Suppressor macrophage treated with lipopolysaccharide for 4 hours (primary cell): ENCODE results near the gene MPZL1.
A peak's percentile ranks its signal among the peaks of the same experiment; 100 is the strongest.
"Not testable (repeated sequence)": the region's sequence is repeated elsewhere in the genome, so short reads cannot be mapped to it uniquely, and the experiment has no call there.

Source experiments
- DNase-seq: peaks from one replicate; pipeline ENCODE4 v3.0.0-alpha.2; 2020

Gene MPZL1

GRCh38 chr1:167782946-167783345 is 61.2 kb downstream of the MPZL1 start:
- DNase-seq, result no peak

GRCh38 chr1:167784876-167785550 is 63.2 kb downstream of the MPZL1 start:
- DNase-seq, result peak; percentile 64

GRCh38 chr1:167786502-167786901 is 64.7 kb downstream of the MPZL1 start:
- DNase-seq, result no peak

GRCh38 chr1:167789501-167789900 is 67.7 kb downstream of the MPZL1 start:
- DNase-seq, result no peak

GRCh38 chr1:167790117-167790516 is 68.3 kb downstream of the MPZL1 start:
- DNase-seq, result no peak

- DNase-seq, result peak; percentile 95
Observed at GRCh38 chr1:167791281-167792187, 69.8 kb downstream of the MPZL1 start.

GRCh38 chr1:167792188-167792565 is 70.4 kb downstream of the MPZL1 start:
- DNase-seq, result no peak

GRCh38 chr1:167794043-167794442 is 72.3 kb downstream of the MPZL1 start:
- no peak for DNase-seq

- no peak for DNase-seq
Observed at GRCh38 chr1:167795810-167796740, 74.3 kb downstream of the MPZL1 start.

- peak; percentile 93 for DNase-seq
Observed at GRCh38 chr1:167797015-167797414, 75.2 kb downstream of the MPZL1 start.

- DNase-seq, result no peak
Observed at GRCh38 chr1:167798952-167799351, 77.2 kb downstream of the MPZL1 start.

GRCh38 chr1:167799747-167800146 is 78.0 kb downstream of the MPZL1 start:
- DNase-seq, result no peak

GRCh38 chr1:167800251-167800650 is 78.5 kb downstream of the MPZL1 start:
- no peak for DNase-seq

GRCh38 chr1:167802235-167802634 is 80.5 kb downstream of the MPZL1 start:
- DNase-seq, result no peak

GRCh38 chr1:167803358-167804207 is 81.8 kb downstream of the MPZL1 start:
- peak; percentile 98 for DNase-seq

- no peak for DNase-seq
Observed at GRCh38 chr1:167805041-167805556, 83.3 kb downstream of the MPZL1 start.

- not testable (repeated sequence) for DNase-seq
Observed at GRCh38 chr1:167806235-167806634, 84.5 kb downstream of the MPZL1 start.

GRCh38 chr1:167806676-167807075 is 84.9 kb downstream of the MPZL1 start:
- not testable (repeated sequence) for DNase-seq

GRCh38 chr1:167808104-167808503 is 86.3 kb downstream of the MPZL1 start:
- DNase-seq, result no peak

GRCh38 chr1:167808690-167809089 is 86.9 kb downstream of the MPZL1 start:
- DNase-seq, result no peak

- DNase-seq, result no peak
Observed at GRCh38 chr1:167812972-167813371, 91.2 kb downstream of the MPZL1 start.

- DNase-seq, result no peak
Observed at GRCh38 chr1:167815650-167816049, 93.9 kb downstream of the MPZL1 start.
